Measurements from ENCODE around the gene PSMB5. TPM values are rescaled to one million over a fixed set of nuclear protein-coding genes. Genes with fewer than 3 reads are reported as not detected.

Gene PSMB5
- total and polyA plus RNA-seq, 2 of the 13 experiments (the other 11 are each of a cell fraction or from before 2014, with no cell fraction given): 705 to 871 TPM

DNA sequence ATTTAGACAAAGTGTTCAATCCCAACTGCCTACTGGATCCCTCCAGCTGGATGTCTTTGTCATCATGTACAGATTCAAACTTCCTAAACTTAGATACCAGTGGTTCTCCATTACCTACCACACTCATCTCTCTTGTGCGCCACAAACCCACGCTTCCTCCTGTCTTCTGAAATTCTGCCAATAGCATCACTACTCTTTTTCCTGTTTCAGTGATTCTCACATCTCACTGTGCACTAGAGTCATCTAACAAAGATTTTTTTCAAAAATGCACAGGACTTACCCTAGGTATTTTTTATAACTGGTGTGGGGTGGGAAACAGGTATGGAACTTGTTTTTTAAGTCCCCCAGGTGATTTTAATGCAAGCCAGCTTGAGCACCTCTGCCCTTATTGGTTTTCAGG lies 5.9 kb downstream of the PSMB5 start (continued):
- TF ChIP-seq, protein P1, sequence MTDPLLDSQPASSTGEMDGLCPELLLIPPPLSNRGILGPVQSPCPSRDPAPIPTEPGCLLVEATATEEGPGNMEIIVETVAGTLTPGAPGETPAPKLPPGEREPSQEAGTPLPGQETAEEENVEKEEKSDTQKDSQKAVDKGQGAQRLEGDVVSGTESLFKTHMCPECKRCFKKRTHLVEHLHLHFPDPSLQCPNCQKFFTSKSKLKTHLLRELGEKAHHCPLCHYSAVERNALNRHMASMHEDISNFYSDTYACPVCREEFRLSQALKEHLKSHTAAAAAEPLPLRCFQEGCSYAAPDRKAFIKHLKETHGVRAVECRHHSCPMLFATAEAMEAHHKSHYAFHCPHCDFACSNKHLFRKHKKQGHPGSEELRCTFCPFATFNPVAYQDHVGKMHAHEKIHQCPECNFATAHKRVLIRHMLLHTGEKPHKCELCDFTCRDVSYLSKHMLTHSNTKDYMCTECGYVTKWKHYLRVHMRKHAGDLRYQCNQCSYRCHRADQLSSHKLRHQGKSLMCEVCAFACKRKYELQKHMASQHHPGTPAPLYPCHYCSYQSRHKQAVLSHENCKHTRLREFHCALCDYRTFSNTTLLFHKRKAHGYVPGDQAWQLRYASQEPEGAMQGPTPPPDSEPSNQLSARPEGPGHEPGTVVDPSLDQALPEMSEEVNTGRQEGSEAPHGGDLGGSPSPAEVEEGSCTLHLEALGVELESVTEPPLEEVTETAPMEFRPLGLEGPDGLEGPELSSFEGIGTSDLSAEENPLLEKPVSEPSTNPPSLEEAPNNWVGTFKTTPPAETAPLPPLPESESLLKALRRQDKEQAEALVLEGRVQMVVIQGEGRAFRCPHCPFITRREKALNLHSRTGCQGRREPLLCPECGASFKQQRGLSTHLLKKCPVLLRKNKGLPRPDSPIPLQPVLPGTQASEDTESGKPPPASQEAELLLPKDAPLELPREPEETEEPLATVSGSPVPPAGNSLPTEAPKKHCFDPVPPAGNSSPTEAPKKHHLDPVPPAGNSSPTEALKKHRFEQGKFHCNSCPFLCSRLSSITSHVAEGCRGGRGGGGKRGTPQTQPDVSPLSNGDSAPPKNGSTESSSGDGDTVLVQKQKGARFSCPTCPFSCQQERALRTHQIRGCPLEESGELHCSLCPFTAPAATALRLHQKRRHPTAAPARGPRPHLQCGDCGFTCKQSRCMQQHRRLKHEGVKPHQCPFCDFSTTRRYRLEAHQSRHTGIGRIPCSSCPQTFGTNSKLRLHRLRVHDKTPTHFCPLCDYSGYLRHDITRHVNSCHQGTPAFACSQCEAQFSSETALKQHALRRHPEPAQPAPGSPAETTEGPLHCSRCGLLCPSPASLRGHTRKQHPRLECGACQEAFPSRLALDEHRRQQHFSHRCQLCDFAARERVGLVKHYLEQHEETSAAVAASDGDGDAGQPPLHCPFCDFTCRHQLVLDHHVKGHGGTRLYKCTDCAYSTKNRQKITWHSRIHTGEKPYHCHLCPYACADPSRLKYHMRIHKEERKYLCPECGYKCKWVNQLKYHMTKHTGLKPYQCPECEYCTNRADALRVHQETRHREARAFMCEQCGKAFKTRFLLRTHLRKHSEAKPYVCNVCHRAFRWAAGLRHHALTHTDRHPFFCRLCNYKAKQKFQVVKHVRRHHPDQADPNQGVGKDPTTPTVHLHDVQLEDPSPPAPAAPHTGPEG (CRISPR knock-in tag; IDR thresholded peaks at IDR 0.05): no peak
- TF ChIP-seq, protein P2, sequence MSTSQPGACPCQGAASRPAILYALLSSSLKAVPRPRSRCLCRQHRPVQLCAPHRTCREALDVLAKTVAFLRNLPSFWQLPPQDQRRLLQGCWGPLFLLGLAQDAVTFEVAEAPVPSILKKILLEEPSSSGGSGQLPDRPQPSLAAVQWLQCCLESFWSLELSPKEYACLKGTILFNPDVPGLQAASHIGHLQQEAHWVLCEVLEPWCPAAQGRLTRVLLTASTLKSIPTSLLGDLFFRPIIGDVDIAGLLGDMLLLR (CRISPR knock-in tag; IDR thresholded peaks at IDR 0.05): no peak
- TF ChIP-seq CREB1 (IDR thresholded peaks at IDR 0.05) (no peak), CREB1 (CRISPR knock-in tag; IDR thresholded peaks at IDR 0.05) (no peak), PTBP1 (IDR thresholded peaks at IDR 0.05; ENCODE audit: low read depth, low read length, poor library complexity, severe bottlenecking) (no peak), RBM22 (optimal IDR thresholded peaks at IDR 0.05; ENCODE audit: low read length) (peak; percentile 80), ZSCAN31 (CRISPR knock-in tag; IDR thresholded peaks at IDR 0.05; ENCODE audit: low read depth) (0 out of 2 replicates have a peak, but pooled peaks have one; percentile 22)
- TF ChIP-seq, protein P3, sequence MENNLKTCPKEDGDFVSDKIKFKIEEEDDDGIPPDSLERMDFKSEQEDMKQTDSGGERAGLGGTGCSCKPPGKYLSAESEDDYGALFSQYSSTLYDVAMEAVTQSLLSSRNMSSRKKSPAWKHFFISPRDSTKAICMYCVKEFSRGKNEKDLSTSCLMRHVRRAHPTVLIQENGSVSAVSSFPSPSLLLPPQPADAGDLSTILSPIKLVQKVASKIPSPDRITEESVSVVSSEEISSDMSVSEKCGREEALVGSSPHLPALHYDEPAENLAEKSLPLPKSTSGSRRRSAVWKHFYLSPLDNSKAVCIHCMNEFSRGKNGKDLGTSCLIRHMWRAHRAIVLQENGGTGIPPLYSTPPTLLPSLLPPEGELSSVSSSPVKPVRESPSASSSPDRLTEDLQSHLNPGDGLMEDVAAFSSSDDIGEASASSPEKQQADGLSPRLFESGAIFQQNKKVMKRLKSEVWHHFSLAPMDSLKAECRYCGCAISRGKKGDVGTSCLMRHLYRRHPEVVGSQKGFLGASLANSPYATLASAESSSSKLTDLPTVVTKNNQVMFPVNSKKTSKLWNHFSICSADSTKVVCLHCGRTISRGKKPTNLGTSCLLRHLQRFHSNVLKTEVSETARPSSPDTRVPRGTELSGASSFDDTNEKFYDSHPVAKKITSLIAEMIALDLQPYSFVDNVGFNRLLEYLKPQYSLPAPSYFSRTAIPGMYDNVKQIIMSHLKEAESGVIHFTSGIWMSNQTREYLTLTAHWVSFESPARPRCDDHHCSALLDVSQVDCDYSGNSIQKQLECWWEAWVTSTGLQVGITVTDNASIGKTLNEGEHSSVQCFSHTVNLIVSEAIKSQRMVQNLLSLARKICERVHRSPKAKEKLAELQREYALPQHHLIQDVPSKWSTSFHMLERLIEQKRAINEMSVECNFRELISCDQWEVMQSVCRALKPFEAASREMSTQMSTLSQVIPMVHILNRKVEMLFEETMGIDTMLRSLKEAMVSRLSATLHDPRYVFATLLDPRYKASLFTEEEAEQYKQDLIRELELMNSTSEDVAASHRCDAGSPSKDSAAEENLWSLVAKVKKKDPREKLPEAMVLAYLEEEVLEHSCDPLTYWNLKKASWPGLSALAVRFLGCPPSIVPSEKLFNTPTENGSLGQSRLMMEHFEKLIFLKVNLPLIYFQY (CRISPR knock-in tag; IDR thresholded peaks at IDR 0.05; ENCODE audit: borderline replicate concordance): no peak
